Neuronal stem cell (in vitro differentiated cells): ENCODE data around the gene PCSK1N.

Experiments
- DNase-seq: peaks from one replicate; pipeline ENCODE4 v3.0.0-alpha.2; 2013; ENCODE audit warnings: low spot score
- H2AFZ ChIP-seq: one replicate; pipeline ENCODE4 v1.6.1; 2013; ENCODE audit warnings: mild to moderate bottlenecking, low read length, inconsistent platforms
- H2AK5ac ChIP-seq: 2 replicates; pipeline ENCODE4 v1.6.1; 2013; ENCODE audit warnings: low read depth, mild to moderate bottlenecking, inconsistent platforms, low read length, moderate library complexity, mixed read lengths
- H2BK120ac ChIP-seq: 2 replicates; pipeline ENCODE4 v1.6.1; 2013; ENCODE audit warnings: low read depth, mild to moderate bottlenecking, inconsistent platforms, low read length, moderate library complexity, mixed read lengths
- H2BK12ac ChIP-seq: one replicate; pipeline ENCODE4 v1.6.1; 2013; ENCODE audit warnings: low read length, inconsistent platforms
- H2BK15ac ChIP-seq: 2 replicates; pipeline ENCODE4 v1.6.1; 2013; ENCODE audit warnings: mild to moderate bottlenecking, low read length, inconsistent platforms, mixed read lengths
- H2BK5ac ChIP-seq: one replicate; pipeline ENCODE4 v1.6.1; 2013; ENCODE audit warnings: inconsistent platforms, mild to moderate bottlenecking, low read length, moderate library complexity
- H3K14ac ChIP-seq: one replicate; pipeline ENCODE4 v1.6.1; 2013; ENCODE audit warnings: low read length, inconsistent platforms
- H3K18ac ChIP-seq: 2 replicates; pipeline ENCODE4 v1.6.1; 2013; ENCODE audit warnings: low read length, inconsistent platforms
- H3K23ac ChIP-seq: 2 replicates; pipeline ENCODE4 v1.6.1; 2013; ENCODE audit warnings: low read depth, mild to moderate bottlenecking, mixed read lengths, low read length, inconsistent platforms; ENCODE audit not compliant: poor library complexity
- H3K27ac ChIP-seq: replicated peaks from 3 replicates; pipeline ENCODE4 v1.5.1; 2013; ENCODE audit warnings: low read length, inconsistent platforms
- H3K27me3 ChIP-seq, 3 experiments: 2 replicates each; pipeline ENCODE4 v1.6.1; 2013; ENCODE audit warnings: low read length in 3 of 3, mild to moderate bottlenecking in 2 of 3, inconsistent platforms in 1 of 3, low read depth in 1 of 3, mixed read lengths in 1 of 3, moderate library complexity in 1 of 3; ENCODE audit not compliant: control insufficient read depth in 3 of 3, insufficient read depth in 3 of 3
- H3K36me3 ChIP-seq, 2 donors: replicated peaks in 1 of 2; 2 replicates each; pipeline ENCODE4 v1.6.1; 2013; ENCODE audit warnings: low read length in 2 of 2; ENCODE audit not compliant: control insufficient read depth in 2 of 2, insufficient read depth in 2 of 2
- H3K4ac ChIP-seq: 2 replicates; pipeline ENCODE4 v1.6.1; 2013; ENCODE audit warnings: inconsistent platforms, mild to moderate bottlenecking, low read length, moderate library complexity
- H3K4me1 ChIP-seq, 2 donors: 1 replicate in 1 of 2; 2 replicates in 1 of 2; pipeline ENCODE4 v1.6.1; 2013; ENCODE audit warnings: low read length in 2 of 2, low read depth in 1 of 2; ENCODE audit not compliant: control insufficient read depth in 2 of 2, insufficient read depth in 1 of 2
- H3K4me2 ChIP-seq: one replicate; pipeline ENCODE4 v1.6.1; 2013; ENCODE audit warnings: mild to moderate bottlenecking, low read length, inconsistent platforms; ENCODE audit not compliant: insufficient read depth, poor library complexity, severe bottlenecking
- H3K4me3 ChIP-seq, 2 donors: 2 replicates each; pipeline ENCODE4 v1.5.1; 2013; ENCODE audit warnings: low read length in 2 of 2, mild to moderate bottlenecking in 2 of 2, inconsistent platforms in 1 of 2, moderate library complexity in 1 of 2
- H3K79me1 ChIP-seq: one replicate; pipeline ENCODE4 v1.6.1; 2013; ENCODE audit warnings: low read depth, mild to moderate bottlenecking, inconsistent platforms, low read length, moderate library complexity
- H3K9ac ChIP-seq: one replicate; pipeline ENCODE4 v1.6.1; 2013; ENCODE audit warnings: mild to moderate bottlenecking, low read depth, low read length, inconsistent platforms; ENCODE audit not compliant: poor library complexity
- H3K9me3 ChIP-seq, 2 donors: replicated peaks in 1 of 2; 2 replicates each; pipeline versions ENCODE3 to v1.6.1; 2013; ENCODE audit warnings: low read length in 2 of 2, mild to moderate bottlenecking in 2 of 2, inconsistent platforms in 1 of 2, low read depth in 1 of 2, mixed read lengths in 1 of 2, moderate library complexity in 1 of 2; ENCODE audit not compliant: control insufficient read depth in 2 of 2, insufficient read depth in 1 of 2
- H4K8ac ChIP-seq: one replicate; pipeline ENCODE4 v1.6.1; 2013; ENCODE audit warnings: low read depth, mild to moderate bottlenecking, inconsistent platforms, low read length, moderate library complexity
- H4K91ac ChIP-seq: one replicate; pipeline ENCODE4 v1.6.1; 2013; ENCODE audit warnings: low read length, low read depth, mild to moderate bottlenecking, inconsistent platforms; ENCODE audit not compliant: poor library complexity
- WGBS, 2 donors: extraction: QIAGEN DNeasy Blood & Tissue Kit; methylation state at CpG; one replicate each; pipeline ENCODE4 v1.1.7; 2013; ENCODE audit warnings: missing lambda C conversion rate in 2 of 2, mixed read lengths in 1 of 2; ENCODE audit not compliant: insufficient read length in 2 of 2, insufficient replicate concordance in 1 of 2; ENCODE audit errors: extremely low coverage in 2 of 2; 5-methylcytosine and 5-hydroxymethylcytosine counted together

PCSK1N gene

GRCh38 chrX:48789366-48790220 lies 45.8 kb downstream of the PCSK1N start:
- Histone ChIP-seq H3K23ac (no peak overlapping the region), H2BK5ac (no peak overlapping the region), H3K4ac (no peak overlapping the region), H3K9me3 (no peaks in the 10 kb centered on the region), H4K8ac (no peak overlapping the region), H3K9ac (no peak overlapping the region), H2BK120ac (no peak overlapping the region), H3K36me3 (no peaks in the 10 kb centered on the region), H3K4me2 (no peak overlapping the region), H3K14ac (no peak overlapping the region), H2AK5ac (no peak overlapping the region), H3K4me3 (no peak overlapping the region), H3K79me1 (no peaks in the 10 kb centered on the region), H3K18ac (no peak overlapping the region), H4K91ac (no peak overlapping the region), H3K4me1 (peaks cover 0 to 7% of the 10 kb centered on the region in 2 donors), H2AFZ (no peak overlapping the region), H3K27ac (no peak overlapping the region), H2BK12ac (no peak overlapping the region), H3K27me3 (peaks cover 0 to 15% (median 0%) of the 10 kb centered on the region in 3 experiments), H2BK15ac (no peak overlapping the region)
- no peak for DNase-seq
- 100% methylated on average over 1 of the region's 7 CpGs; no CpG with 5 or more reads in 1 of the 2 donors for WGBS, 2 donors

- Histone ChIP-seq H3K9me3 (no peaks in the 10 kb centered on the region), H2BK120ac (no peak overlapping the region), H3K23ac (no peak overlapping the region), H2BK15ac (no peak overlapping the region), H3K9ac (no peak overlapping the region), H3K18ac (no peak overlapping the region), H3K27ac (no peak overlapping the region), H3K4me3 (no peak overlapping the region), H3K79me1 (no peaks in the 10 kb centered on the region), H2BK5ac (no peak overlapping the region), H2BK12ac (no peak overlapping the region), H2AK5ac (no peak overlapping the region), H4K8ac (no peak overlapping the region), H2AFZ (no peak overlapping the region), H3K27me3 (peaks cover 0 to 15% (median 0%) of the 10 kb centered on the region in 3 experiments), H4K91ac (no peak overlapping the region), H3K4ac (no peak overlapping the region), H3K4me1 (peaks cover 0 to 7% of the 10 kb centered on the region in 2 donors), H3K14ac (no peak overlapping the region), H3K4me2 (no peak overlapping the region), H3K36me3 (no peaks in the 10 kb centered on the region)
- DNase-seq = no peak
- no CpG with 5 or more reads among the region's 17 CpGs for WGBS, 2 donors
Measured at GRCh38 chrX:48787505-48788443, 47.6 kb downstream of the PCSK1N start.

GRCh38 chrX:48786825-48787504 lies 48.4 kb downstream of the PCSK1N start:
- H3K18ac ChIP-seq = no peak overlapping the region
- H4K8ac ChIP-seq = no peak overlapping the region
- H4K91ac ChIP-seq = no peak overlapping the region
- peaks cover 0 to 15% (median 0%) of the 10 kb centered on the region in 3 experiments for H3K27me3 ChIP-seq
- H3K79me1 ChIP-seq = no peaks in the 10 kb centered on the region
- H3K36me3 ChIP-seq = no peaks in the 10 kb centered on the region
- peaks cover 0 to 7% of the 10 kb centered on the region in 2 donors for H3K4me1 ChIP-seq
- H3K4ac ChIP-seq = no peak overlapping the region
- no peaks in the 10 kb centered on the region for H3K9me3 ChIP-seq
- H3K4me3 ChIP-seq = no peak overlapping the region
- no peak overlapping the region for H3K4me2 ChIP-seq
- DNase-seq = no peak
- H3K27ac ChIP-seq = no peak overlapping the region
- H3K14ac ChIP-seq = no peak overlapping the region
- H2BK120ac ChIP-seq = no peak overlapping the region
- no CpG with 5 or more reads among the region's 6 CpGs for WGBS, 2 donors
- no peak overlapping the region for H2BK15ac ChIP-seq
- H2BK5ac ChIP-seq = no peak overlapping the region
- H3K9ac ChIP-seq = no peak overlapping the region
- no peak overlapping the region for H2AFZ ChIP-seq
- H3K23ac ChIP-seq = no peak overlapping the region
- H2AK5ac ChIP-seq = no peak overlapping the region
- no peak overlapping the region for H2BK12ac ChIP-seq
